Hepatocyte (in vitro differentiated cells): Measurements from ENCODE around the gene PAPPA. TPM values are rescaled to one million over a fixed set of nuclear protein-coding genes. Genes with fewer than 3 reads are reported as not detected.
A peak's percentile ranks its signal among the peaks of the same experiment; 100 is the strongest.

Source experiments
- DNase-seq: peaks from one replicate; pipeline ENCODE4 v3.0.0-alpha.2; 2016; ENCODE audit warnings: low spot score
- H2AFZ ChIP-seq: fragments of 200-600 bp; sonication (generic); 2 replicates; pipeline ENCODE4 v1.6.0; 2016; ENCODE audit warnings: antibody characterized with exemption, mild to moderate bottlenecking
- H3K27ac ChIP-seq: fragments of 200-600 bp; sonication (generic); 2 replicates; pipeline ENCODE4 v1.5.1; 2016; ENCODE audit warnings: mild to moderate bottlenecking
- H3K27me3 ChIP-seq: fragments of 200-600 bp; sonication (generic); 2 replicates; pipeline ENCODE4 v1.6.1; 2016
- H3K36me3 ChIP-seq: fragments of 200-600 bp; sonication (generic); replicated peaks from 2 replicates; pipeline ENCODE4 v1.5.1; 2016; ENCODE audit warnings: low read depth; ENCODE audit not compliant: insufficient read depth
- H3K4me1 ChIP-seq: fragments of 200-600 bp; sonication (generic); 2 replicates; pipeline ENCODE4 v1.5.1; 2016; ENCODE audit warnings: mild to moderate bottlenecking, moderate library complexity; ENCODE audit not compliant: insufficient read depth
- H3K4me2 ChIP-seq: fragments of 200-600 bp; sonication (generic); 2 replicates; pipeline ENCODE4 v1.6.0; 2016
- H3K4me3 ChIP-seq: fragments of 200-600 bp; sonication (generic); 2 replicates; pipeline ENCODE4 v1.5.1; 2016; ENCODE audit warnings: mild to moderate bottlenecking
- H3K79me2 ChIP-seq: fragments of 200-600 bp; sonication (generic); 2 replicates; pipeline ENCODE4 v1.6.0; 2017; ENCODE audit warnings: mild to moderate bottlenecking
- H3K9me2 ChIP-seq: fragments of 200-600 bp; sonication (generic); replicated peaks from 2 replicates; pipeline ENCODE4 v1.6.0; 2017; ENCODE audit warnings: mild to moderate bottlenecking; ENCODE audit not compliant: insufficient read depth
- H3K9me3 ChIP-seq: fragments of 200-600 bp; sonication (generic); 2 replicates; pipeline ENCODE4 v1.5.1; 2016; ENCODE audit warnings: low read depth, mild to moderate bottlenecking
- H4K20me1 ChIP-seq: fragments of 200-600 bp; sonication (generic); 2 replicates; pipeline ENCODE4 v1.6.0; 2016; ENCODE audit warnings: mild to moderate bottlenecking; ENCODE audit not compliant: insufficient read depth, poor library complexity, severe bottlenecking
- EZH2 ChIP-seq: fragments of 200-600 bp; sonication (generic); IDR thresholded peaks from 2 replicates; pipeline ENCODE4 v1.6.1; 2016; ENCODE audit warnings: antibody characterized with exemption, mild to moderate bottlenecking, borderline replicate concordance
- EZH2phosphoT487 ChIP-seq: fragments of 200-600 bp; sonication (generic); IDR thresholded peaks from one replicate; pipeline ENCODE4 v1.6.1; 2018; ENCODE audit warnings: antibody characterized with exemption, mild to moderate bottlenecking, low read depth, moderate library complexity; ENCODE audit not compliant: unreplicated experiment, severe bottlenecking
- WGBS: methylation state at CpG from one replicate; pipeline ENCODE4 v1.1.6; 2016; ENCODE audit warnings: low lambda C conversion rate; ENCODE audit errors: missing lambda C conversion rate; 5-methylcytosine and 5-hydroxymethylcytosine counted together
- polyA plus RNA-seq: library from polyadenylated mRNA; unstranded; fragments of >200 nt; fragmentation: Nextera tagmentation; extraction: Ambion mirVana; gene quantifications from 2 replicates; pipeline ENCODE4 v1.2.1, GENCODE V29; 2016
- total RNA-seq: library from RNA; depleted of rRNA; stranded (reverse); fragments of >200 nt; gene quantifications from 2 replicates; pipeline ENCODE4 v1.2.3, GENCODE V29; 2014
- TF ChIP-seq, protein P1 (sequence below): fragments of 200-600 bp; sonication (generic); IDR thresholded peaks from 2 replicates; pipeline ENCODE4 v1.5.1; 2016; ENCODE audit warnings: antibody characterized with exemption, mild to moderate bottlenecking; ENCODE audit not compliant: poor library complexity

The PAPPA gene
- total and polyA plus RNA-seq, 2 experiments from 2014 or later, result 2.8 to 12.3 TPM

DNA sequence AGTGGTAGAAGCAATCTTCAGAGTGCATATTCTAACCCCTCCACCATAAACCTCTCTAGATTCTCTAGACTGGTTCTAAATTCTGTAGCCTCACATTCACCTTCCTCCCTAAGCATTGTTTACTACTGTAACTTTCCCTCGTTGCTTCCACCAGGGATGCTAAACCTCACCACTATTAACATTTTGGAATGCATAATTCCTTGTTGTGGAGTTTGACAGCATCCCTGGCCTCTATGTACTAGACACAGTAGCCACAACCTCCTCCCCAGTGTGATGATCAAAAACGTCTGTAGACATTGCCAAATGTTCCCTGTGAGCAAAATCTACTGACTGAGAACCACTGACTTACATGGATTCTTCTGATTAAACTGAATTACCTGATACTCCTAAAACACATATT is 18.6 kb downstream of the PAPPA start:
- H3K79me2 ChIP-seq, result no peaks in the 10 kb centered on the region
- DNase-seq, result no peak
- no peaks in the 10 kb centered on the region for H3K9me2 ChIP-seq
- H3K27me3 ChIP-seq, result no peaks in the 10 kb centered on the region
- H4K20me1 ChIP-seq, result no peaks in the 10 kb centered on the region
- no peak overlapping the region for H2AFZ ChIP-seq
- WGBS, result 74% methylated on average over 2 of the region's 2 CpGs
- H3K36me3 ChIP-seq, result no peaks in the 10 kb centered on the region
- H3K4me3 ChIP-seq, result no peak overlapping the region
- no peak overlapping the region for H3K4me2 ChIP-seq
- no peak overlapping the region for H3K27ac ChIP-seq
- TF ChIP-seq EZH2phosphoT487, result no peak
- H3K9me3 ChIP-seq, result no peaks in the 10 kb centered on the region
- H3K4me1 ChIP-seq, result no peaks in the 10 kb centered on the region

DNA sequence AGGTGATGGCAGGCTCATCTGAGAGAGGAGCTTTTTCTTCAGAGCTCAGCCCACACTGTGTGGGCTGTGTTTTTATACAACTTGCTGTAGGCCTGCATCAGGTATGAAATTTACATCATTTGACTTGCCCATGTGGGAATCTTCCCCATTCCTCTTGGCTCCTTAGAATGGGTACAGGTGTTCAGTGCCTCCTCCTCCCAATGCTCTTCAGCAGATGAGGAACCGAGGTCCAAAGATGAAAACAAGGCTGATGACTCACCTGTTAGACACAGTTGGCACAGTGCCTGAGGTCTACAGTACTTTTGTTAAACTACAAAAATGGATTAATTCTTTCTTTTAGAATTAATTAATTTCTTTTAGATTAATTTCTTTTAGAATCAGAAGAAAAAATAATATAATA is 20.8 kb downstream of the PAPPA start:
- Histone ChIP-seq H3K79me2 (no peaks in the 10 kb centered on the region), H3K9me3 (no peaks in the 10 kb centered on the region), H3K27ac (no peak overlapping the region), H4K20me1 (no peaks in the 10 kb centered on the region), H3K36me3 (no peaks in the 10 kb centered on the region), H3K9me2 (no peaks in the 10 kb centered on the region), H3K4me2 (no peak overlapping the region), H3K4me3 (no peak overlapping the region), H3K27me3 (no peaks in the 10 kb centered on the region), H2AFZ (no peak overlapping the region), H3K4me1 (no peaks in the 10 kb centered on the region)
- 82% methylated on average over 1 of the region's 1 CpG for WGBS
- peak; percentile 54 for DNase-seq
- TF ChIP-seq, protein P1, sequence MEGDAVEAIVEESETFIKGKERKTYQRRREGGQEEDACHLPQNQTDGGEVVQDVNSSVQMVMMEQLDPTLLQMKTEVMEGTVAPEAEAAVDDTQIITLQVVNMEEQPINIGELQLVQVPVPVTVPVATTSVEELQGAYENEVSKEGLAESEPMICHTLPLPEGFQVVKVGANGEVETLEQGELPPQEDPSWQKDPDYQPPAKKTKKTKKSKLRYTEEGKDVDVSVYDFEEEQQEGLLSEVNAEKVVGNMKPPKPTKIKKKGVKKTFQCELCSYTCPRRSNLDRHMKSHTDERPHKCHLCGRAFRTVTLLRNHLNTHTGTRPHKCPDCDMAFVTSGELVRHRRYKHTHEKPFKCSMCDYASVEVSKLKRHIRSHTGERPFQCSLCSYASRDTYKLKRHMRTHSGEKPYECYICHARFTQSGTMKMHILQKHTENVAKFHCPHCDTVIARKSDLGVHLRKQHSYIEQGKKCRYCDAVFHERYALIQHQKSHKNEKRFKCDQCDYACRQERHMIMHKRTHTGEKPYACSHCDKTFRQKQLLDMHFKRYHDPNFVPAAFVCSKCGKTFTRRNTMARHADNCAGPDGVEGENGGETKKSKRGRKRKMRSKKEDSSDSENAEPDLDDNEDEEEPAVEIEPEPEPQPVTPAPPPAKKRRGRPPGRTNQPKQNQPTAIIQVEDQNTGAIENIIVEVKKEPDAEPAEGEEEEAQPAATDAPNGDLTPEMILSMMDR, result no peak

DNA sequence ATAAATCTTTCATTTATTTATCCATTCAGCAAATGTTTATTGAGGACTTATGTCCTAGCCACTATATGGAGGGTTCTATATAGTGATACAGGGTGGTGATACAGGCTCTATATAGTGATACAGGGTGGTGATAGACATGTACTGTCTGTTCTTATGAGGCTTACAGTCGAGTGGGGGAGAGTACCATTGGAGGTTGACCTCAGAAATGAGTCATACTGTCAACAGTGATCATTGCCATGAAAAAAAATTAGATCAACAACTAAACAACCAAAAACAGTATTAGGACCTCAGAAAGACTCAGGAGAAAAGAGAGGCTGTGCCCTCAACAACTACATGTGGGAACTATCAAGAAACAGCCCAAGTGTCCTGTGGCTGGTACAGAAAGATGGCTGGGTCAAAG is 22.0 kb downstream of the PAPPA start:
- Histone ChIP-seq H2AFZ (no peak overlapping the region), H3K9me2 (no peaks in the 10 kb centered on the region), H3K4me1 (no peaks in the 10 kb centered on the region), H3K4me2 (no peak overlapping the region), H3K4me3 (no peak overlapping the region), H3K36me3 (no peaks in the 10 kb centered on the region), H3K27ac (no peak overlapping the region), H3K27me3 (no peaks in the 10 kb centered on the region), H4K20me1 (no peaks in the 10 kb centered on the region), H3K79me2 (no peaks in the 10 kb centered on the region), H3K9me3 (no peaks in the 10 kb centered on the region)
- WGBS, result 62% methylated on average over 1 of the region's 1 CpG
- TF ChIP-seq EZH2, result no peak
- TF ChIP-seq EZH2phosphoT487, result no peak
- TF ChIP-seq, protein P1, result no peak
- DNase-seq, result no peak

DNA sequence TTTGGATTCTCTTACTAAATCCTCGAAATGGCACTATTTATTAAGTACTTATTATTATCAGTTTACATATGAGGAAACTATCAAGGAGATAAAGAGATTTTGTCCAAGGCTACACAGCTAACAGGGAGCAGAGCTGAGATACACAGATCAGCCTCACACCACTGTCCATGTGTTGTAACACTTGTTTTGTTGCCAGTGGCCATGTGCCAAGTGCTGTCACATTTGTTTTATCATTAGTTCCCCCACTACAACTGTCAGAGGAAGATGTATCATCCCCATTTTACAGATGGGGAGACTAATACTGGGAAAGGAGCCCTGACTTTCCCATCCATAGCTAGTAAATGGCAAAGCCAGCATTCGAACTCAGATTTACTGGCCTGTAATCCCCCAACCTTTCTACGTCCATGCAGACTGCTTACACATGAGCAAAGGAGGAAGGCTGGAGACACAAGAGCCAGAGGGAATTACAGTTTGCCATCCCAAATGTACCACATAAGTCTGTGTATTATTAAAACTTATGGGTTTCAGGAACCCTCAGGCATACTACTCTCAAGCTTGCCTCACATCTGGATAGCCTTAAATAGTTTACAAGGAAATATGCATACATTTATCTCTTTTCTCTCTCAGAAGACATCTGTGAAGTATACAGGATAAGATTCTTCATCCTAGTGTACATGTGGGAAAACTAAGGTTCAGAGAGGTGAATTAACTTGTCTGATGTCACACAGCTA is 25.1 kb downstream of the PAPPA start:
- Histone ChIP-seq H3K4me2 (no peak overlapping the region), H3K27me3 (no peaks in the 10 kb centered on the region), H4K20me1 (no peaks in the 10 kb centered on the region), H3K36me3 (no peaks in the 10 kb centered on the region), H3K27ac (no peak overlapping the region), H2AFZ (no peak overlapping the region), H3K4me3 (no peak overlapping the region), H3K9me3 (no peaks in the 10 kb centered on the region), H3K79me2 (no peaks in the 10 kb centered on the region), H3K4me1 (peaks cover 3% of the 10 kb centered on the region), H3K9me2 (no peaks in the 10 kb centered on the region)
- 62% methylated on average over 3 of the region's 3 CpGs for WGBS
- no peak for TF ChIP-seq EZH2phosphoT487
- no peak for TF ChIP-seq EZH2
- TF ChIP-seq, protein P1, result no peak
- no peak for DNase-seq
